Cardiac fibroblast (primary cell): ENCODE data around the gene SLC22A23.
A peak's percentile ranks its signal among the peaks of the same experiment; 100 is the strongest.

Experiments
- DNase-seq, 2 donors: peaks; one replicate each; pipeline versions ENCODE4 v3.0.0 to v3.0.0-alpha.2; 2010; ENCODE audit warnings: low read depth in 2 of 2
- H3K4me3 ChIP-seq, 2 donors: replicated peaks in 1 of 2; 1 replicate in 1 of 2; 2 replicates in 1 of 2; pipeline ENCODE4 v1.5.1; 2011; ENCODE audit warnings: low read depth in 2 of 2, low read length in 2 of 2, mild to moderate bottlenecking in 2 of 2, moderate library complexity in 1 of 2
- CTCF ChIP-seq: IDR thresholded peaks from one replicate; pipeline ENCODE4 v1.5.1; 2011; ENCODE audit warnings: low read depth, mild to moderate bottlenecking, low read length, inconsistent platforms

Gene SLC22A23

GRCh38 chr6:3417473-3417872 is 39.4 kb downstream of the SLC22A23 start:
- DNase-seq: no peak
- no peak for TF ChIP-seq CTCF
- no peak overlapping the region for H3K4me3 ChIP-seq

GRCh38 chr6:3415490-3415889 is 41.4 kb downstream of the SLC22A23 start:
- DNase-seq: no peak
- TF ChIP-seq CTCF: no peak
- no peak overlapping the region for H3K4me3 ChIP-seq

DNA sequence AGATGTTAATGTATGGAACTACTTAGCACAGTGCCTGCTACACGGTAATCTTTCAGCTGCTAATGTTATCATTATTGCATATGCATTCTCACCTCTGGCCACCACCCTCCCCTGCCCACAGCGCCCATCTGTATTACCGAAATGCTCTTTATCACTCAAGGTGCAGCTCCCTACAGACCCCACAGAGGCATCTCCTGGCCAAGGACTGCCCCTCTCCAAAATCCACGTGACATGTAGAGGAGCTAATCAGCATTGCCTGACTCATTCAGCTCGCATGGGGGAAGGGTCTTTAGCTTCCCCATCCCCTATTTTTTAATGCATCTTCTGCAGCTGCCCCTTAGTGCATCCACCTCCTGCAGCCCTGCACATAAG is 41.8 kb downstream of the SLC22A23 start:
- TF ChIP-seq CTCF: no peak
- no peak for DNase-seq
- H3K4me3 ChIP-seq: no peak overlapping the region

DNA sequence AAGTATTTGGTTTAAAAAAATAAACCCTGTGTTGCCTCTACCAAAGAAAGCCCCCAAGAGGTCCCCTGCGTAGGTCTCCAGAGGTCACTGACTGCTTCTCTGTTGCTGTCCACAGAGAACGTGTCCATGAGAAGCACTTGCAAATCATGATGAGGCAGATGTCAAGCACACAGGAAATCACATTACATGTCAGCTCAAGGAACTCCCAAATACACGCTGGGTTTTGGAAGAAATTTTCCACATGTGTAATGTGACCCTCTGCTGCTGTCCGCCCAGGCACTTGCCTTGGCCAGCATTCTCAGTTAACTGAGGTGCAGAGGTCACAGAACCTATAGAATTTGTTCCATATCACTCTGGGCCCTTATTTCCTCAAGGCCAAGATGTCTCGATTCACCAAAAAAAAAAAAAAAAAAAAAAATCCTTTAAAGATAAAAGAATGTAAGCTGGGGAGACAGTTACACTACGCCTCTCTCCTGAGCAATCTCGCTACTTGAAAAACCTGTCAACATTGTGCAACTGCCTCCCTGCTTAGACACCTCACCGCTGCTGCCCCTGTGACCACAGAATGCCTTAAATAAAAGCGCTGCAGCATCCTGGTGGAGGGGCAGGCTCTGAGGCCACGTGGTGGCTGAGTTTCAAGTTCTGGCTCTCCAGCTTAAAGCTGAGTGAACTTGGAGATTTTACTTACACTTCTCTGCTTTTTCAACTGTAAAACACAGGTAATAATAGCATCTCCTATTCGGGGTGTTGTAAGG is 42.3 kb downstream of the SLC22A23 start:
- H3K4me3 ChIP-seq: no peak overlapping the region
- DNase-seq: peak; percentile 40 to 68
- no peak for TF ChIP-seq CTCF

DNA sequence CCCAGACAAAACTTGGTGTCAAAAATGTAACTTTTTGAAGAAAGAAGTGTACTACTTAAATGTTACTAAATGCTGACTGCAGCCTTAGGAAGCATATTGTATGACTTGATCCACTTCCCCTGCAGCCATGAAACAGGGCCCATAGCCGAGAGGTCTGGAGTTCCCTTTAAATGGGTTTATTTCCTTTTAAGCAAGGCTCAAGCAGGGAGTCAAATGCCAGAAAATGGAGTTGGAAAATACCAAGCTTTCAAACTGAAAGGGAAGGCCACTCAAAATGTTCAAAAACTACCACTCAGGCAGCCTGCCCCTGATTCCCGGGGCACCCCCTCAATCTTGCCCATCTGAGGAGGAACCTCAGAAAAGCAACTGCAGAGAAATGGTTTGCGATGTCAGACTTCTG is 43.3 kb downstream of the SLC22A23 start:
- no peak for TF ChIP-seq CTCF
- no peak overlapping the region for H3K4me3 ChIP-seq
- DNase-seq: no peak

- no peak for DNase-seq
- no peak for TF ChIP-seq CTCF
These were observed 43.9 kb downstream of the SLC22A23 start for GRCh38 chr6:3412779-3413500.

More at GRCh38 chr6:3412779-3413500, 43.9 kb downstream of the SLC22A23 start:
- no peak overlapping the region for H3K4me3 ChIP-seq
